Calu3 (cell line): Measurements from ENCODE around the gene SDF2. TPM values are rescaled to one million over a fixed set of nuclear protein-coding genes. Genes with fewer than 3 reads are reported as not detected.

Experiments
- BruUV-seq: library from RNA; stranded (reverse); fragments of 400-500 nt; replicated peaks from 2 replicates; lab custom pipeline; 2021; lab: Mats Ljungman, UMichigan
- CTCF ChIA-PET: fragments of 300-600 bp; sonication (Branson Sonifier 250); formaldehyde crosslinking; loops from one replicate; lab custom pipeline; 2022; ENCODE audit warnings: antibody characterized with exemption; lab: Charles Lee
- DNase-seq: peaks from one replicate; pipeline ENCODE4 v3.0.0; 2022
- H3K27ac Mint-ChIP-seq: one replicate; pipeline ENCODE4 v1.8.0; 2022; ENCODE audit warnings: mixed read lengths; ENCODE audit not compliant: unreplicated experiment
- H3K27me3 Mint-ChIP-seq: one replicate; pipeline ENCODE4 v1.8.0; 2022; ENCODE audit warnings: mixed read lengths; ENCODE audit not compliant: unreplicated experiment
- H3K36me3 Mint-ChIP-seq: one replicate; pipeline ENCODE4 v1.8.0; 2022; ENCODE audit warnings: mild to moderate bottlenecking, moderate library complexity, mixed read lengths; ENCODE audit not compliant: insufficient read depth, unreplicated experiment
- H3K4me1 Mint-ChIP-seq: one replicate; pipeline ENCODE4 v1.8.0; 2022; ENCODE audit warnings: mild to moderate bottlenecking, low read depth, mixed read lengths; ENCODE audit not compliant: unreplicated experiment
- H3K4me3 Mint-ChIP-seq: one replicate; pipeline ENCODE4 v1.8.0; 2022; ENCODE audit warnings: mild to moderate bottlenecking, low read depth, moderate library complexity, mixed read lengths; ENCODE audit not compliant: unreplicated experiment
- H3K9me3 Mint-ChIP-seq: one replicate; pipeline ENCODE4 v1.8.0; 2022; ENCODE audit warnings: low read depth, mixed read lengths; ENCODE audit not compliant: unreplicated experiment
- CTCF ChIP-seq: fragments of 200-600 bp; IDR thresholded peaks from one replicate; pipeline ENCODE4 v1.8.0; 2022; ENCODE audit warnings: antibody characterized with exemption; ENCODE audit not compliant: unreplicated experiment
- intact Hi-C: fragments of 100-400 bp; cut with micrococcal nuclease; formaldehyde crosslinking; loops from one replicate; pipeline ENCODE4 v1.10.0; 2022; ENCODE audit not compliant: unreplicated experiment
- total RNA-seq: library from RNA; stranded (reverse); gene quantifications from 2 replicates; pipeline ENCODE4 v1.2.3, GENCODE V29; 2022

The SDF2 gene
- total RNA-seq, 1 experiment from 2014 or later, result 58.0 TPM

GRCh38 chr17:28688481-28688880 lies 26.8 kb upstream of the SDF2 start:
- DNase-seq, result no peak
- no peaks in the 10 kb centered on the region for H3K27me3 Mint-ChIP-seq
- no peak overlapping the region for H3K4me3 Mint-ChIP-seq
- TF ChIP-seq CTCF, result no peak
- no TSS peak for BruUV-seq
- intact Hi-C loops, result no loop called here
- CTCF ChIA-PET, result no interaction called here
- H3K9me3 Mint-ChIP-seq, result no peaks in the 10 kb centered on the region
- H3K27ac Mint-ChIP-seq, result no peak overlapping the region
- peaks cover 92% of the 10 kb centered on the region for H3K36me3 Mint-ChIP-seq
- H3K4me1 Mint-ChIP-seq, result no peaks in the 10 kb centered on the region

GRCh38 chr17:28686296-28686695 lies 24.6 kb upstream of the SDF2 start:
- CTCF ChIA-PET, result no interaction called here
- no peak for TF ChIP-seq CTCF
- DNase-seq, result no peak
- no peak overlapping the region for H3K4me3 Mint-ChIP-seq
- no peaks in the 10 kb centered on the region for H3K27me3 Mint-ChIP-seq
- peaks cover 87% of the 10 kb centered on the region for H3K36me3 Mint-ChIP-seq
- H3K9me3 Mint-ChIP-seq, result no peaks in the 10 kb centered on the region
- H3K27ac Mint-ChIP-seq, result no peak overlapping the region
- intact Hi-C loops, result no loop called here
- no TSS peak for BruUV-seq
- H3K4me1 Mint-ChIP-seq, result no peaks in the 10 kb centered on the region

- no peaks in the 10 kb centered on the region for H3K4me1 Mint-ChIP-seq
- H3K27ac Mint-ChIP-seq, result no peak overlapping the region
- CTCF ChIA-PET, result no interaction called here
- no peak overlapping the region for H3K4me3 Mint-ChIP-seq
- intact Hi-C loops, result no loop called here
- H3K36me3 Mint-ChIP-seq, result peaks cover 86% of the 10 kb centered on the region
- TF ChIP-seq CTCF, result no peak
- BruUV-seq, result no TSS peak
- no peaks in the 10 kb centered on the region for H3K9me3 Mint-ChIP-seq
- H3K27me3 Mint-ChIP-seq, result no peaks in the 10 kb centered on the region
- DNase-seq, result no peak
Observed at GRCh38 chr17:28685366-28685765, 23.7 kb upstream of the SDF2 start.

- Mint-ChIP-seq H3K36me3 (peaks cover 83% of the 10 kb centered on the region), H3K9me3 (no peaks in the 10 kb centered on the region), H3K4me1 (no peaks in the 10 kb centered on the region), H3K27ac (no peak overlapping the region), H3K4me3 (no peak overlapping the region), H3K27me3 (no peaks in the 10 kb centered on the region)
- intact Hi-C loops, result no loop called here
- CTCF ChIA-PET, result no interaction called here
- DNase-seq, result no peak
- BruUV-seq, result no TSS peak
- no peak for TF ChIP-seq CTCF
Observed at GRCh38 chr17:28684963-28685362, 23.3 kb upstream of the SDF2 start.
